Lung (tissue), 12 donors: ENCODE measurements around the gene HMG20B. TPM values are rescaled to one million over a fixed set of nuclear protein-coding genes. Genes with fewer than 3 reads are reported as not detected.

Experiments
- ATAC-seq: fragments of 200-7000 bp; cut with Tn5 transposase; one replicate; pipeline ENCODE4 v1.9.1; 2020; ENCODE audit warnings: moderate number of reproducible peaks; ENCODE audit not compliant: insufficient read depth, low FRiP score
- DNase-seq, 3 donors: peaks; one replicate each; pipeline ENCODE4 v3.0.0-alpha.2; 2013 to 2017
- H3K27ac ChIP-seq, 2 donors: one replicate each; pipeline ENCODE4 v1.5.1; 2013; ENCODE audit warnings: mild to moderate bottlenecking in 2 of 2, moderate library complexity in 2 of 2, control low read depth in 1 of 2, inconsistent platforms in 1 of 2, low read depth in 1 of 2, low read length in 1 of 2
- H3K27me3 ChIP-seq, 3 donors: one replicate each; pipeline ENCODE4 v1.5.1; 2013; ENCODE audit warnings: low read length in 2 of 3; ENCODE audit not compliant: control insufficient read depth in 3 of 3, insufficient read depth in 3 of 3
- H3K36me3 ChIP-seq, 4 donors: one replicate each; pipeline ENCODE4 v1.5.1; 2013; ENCODE audit warnings: low read length in 4 of 4, mild to moderate bottlenecking in 1 of 4, moderate library complexity in 1 of 4; ENCODE audit not compliant: control insufficient read depth in 4 of 4, insufficient read depth in 4 of 4
- H3K4me1 ChIP-seq, 5 donors: one replicate each; pipeline ENCODE4 v1.5.1; 2013; ENCODE audit warnings: low read length in 5 of 5, mild to moderate bottlenecking in 2 of 5, moderate library complexity in 1 of 5; ENCODE audit not compliant: control insufficient read depth in 5 of 5, insufficient read depth in 5 of 5
- H3K4me3 ChIP-seq: one replicate; pipeline ENCODE4 v1.5.1; 2013; ENCODE audit warnings: mild to moderate bottlenecking, control low read depth, moderate library complexity
- H3K9ac ChIP-seq, 2 donors: one replicate each; pipeline ENCODE4 v1.5.1; 2013; ENCODE audit warnings: low read length in 2 of 2, control low read depth in 1 of 2; ENCODE audit not compliant: insufficient read depth in 1 of 2
- H3K9me3 ChIP-seq, 4 donors: one replicate each; pipeline ENCODE4 v1.5.1; 2013; ENCODE audit warnings: low read length in 3 of 4, mild to moderate bottlenecking in 1 of 4, moderate library complexity in 1 of 4; ENCODE audit not compliant: control insufficient read depth in 4 of 4, insufficient read depth in 3 of 4
- CTCF ChIP-seq: IDR thresholded peaks from 2 replicates; pipeline ENCODE4 v1.5.1; 2012; ENCODE audit warnings: mild to moderate bottlenecking; ENCODE audit errors: control extremely low read depth, extremely low read depth
- WGBS, 2 donors: extraction: QIAGEN DNeasy Blood & Tissue Kit; methylation state at CpG; one replicate each; pipeline ENCODE4 v1.1.7; 2013; 5-methylcytosine and 5-hydroxymethylcytosine counted together
- polyA plus RNA-seq, 2 donors: library from polyadenylated mRNA; stranded (reverse); fragments of 200-250 nt; gene quantifications; one replicate each; pipeline ENCODE4 v1.2.1, GENCODE V29; 2013
- total RNA-seq, 2 donors: library from RNA; depleted of rRNA in 1 of 2; stranded (reverse); fragments of >200 nt in 1 of 2; gene quantifications; one replicate each; pipeline ENCODE4 v1.2.1, GENCODE V29; 2014 to 2021
- donor health status: control.
- donor health status: control.
- donor health status: Bipolar disorder and iron deficiency.
- donor health status: healthy.
- donor health status: DM: yes; HTN: yes; CAD: no.

HMG20B gene
- total and polyA plus RNA-seq, 4 donors, result 51.1 to 93.4 (median 75.8) TPM

GRCh38 chr19:3614858-3615505, 42.2 kb downstream of the HMG20B start:
- peaks cover 4 to 61% (median 15%) of the 10 kb centered on the region in 4 donors for H3K36me3 ChIP-seq
- H3K27ac ChIP-seq, result no peak overlapping the region
- H3K9ac ChIP-seq, result no peak overlapping the region
- no peak for TF ChIP-seq CTCF
- H3K4me1 ChIP-seq, result peaks cover 0 to 26% (median 9%) of the 10 kb centered on the region in 5 donors
- no peaks in the 10 kb centered on the region for H3K27me3 ChIP-seq
- H3K4me3 ChIP-seq, result no peak overlapping the region
- 92% methylated on average over 14 to 18 of the region's 18 CpGs for WGBS, 2 donors
- ATAC-seq (no peak), DNase-seq (no peak)
- peaks cover 0 to 3% (median 0%) of the 10 kb centered on the region in 4 donors for H3K9me3 ChIP-seq

GRCh38 chr19:3615524-3616135, 42.9 kb downstream of the HMG20B start:
- no peak overlapping the region for H3K4me3 ChIP-seq
- WGBS, 2 donors, result 94 to 95% methylated on average over 25 to 26 of the region's 26 CpGs
- no peak overlapping the region for H3K27ac ChIP-seq
- TF ChIP-seq CTCF, result no peak
- no peak for ATAC-seq
- H3K27me3 ChIP-seq, result no peaks in the 10 kb centered on the region
- no peak for DNase-seq
- no peak overlapping the region for H3K9ac ChIP-seq
- H3K36me3 ChIP-seq, result peaks cover 4 to 64% (median 16%) of the 10 kb centered on the region in 4 donors
- peaks cover 0 to 20% (median 9%) of the 10 kb centered on the region in 5 donors for H3K4me1 ChIP-seq
- H3K9me3 ChIP-seq, result peaks cover 0 to 3% (median 0%) of the 10 kb centered on the region in 4 donors

DNA sequence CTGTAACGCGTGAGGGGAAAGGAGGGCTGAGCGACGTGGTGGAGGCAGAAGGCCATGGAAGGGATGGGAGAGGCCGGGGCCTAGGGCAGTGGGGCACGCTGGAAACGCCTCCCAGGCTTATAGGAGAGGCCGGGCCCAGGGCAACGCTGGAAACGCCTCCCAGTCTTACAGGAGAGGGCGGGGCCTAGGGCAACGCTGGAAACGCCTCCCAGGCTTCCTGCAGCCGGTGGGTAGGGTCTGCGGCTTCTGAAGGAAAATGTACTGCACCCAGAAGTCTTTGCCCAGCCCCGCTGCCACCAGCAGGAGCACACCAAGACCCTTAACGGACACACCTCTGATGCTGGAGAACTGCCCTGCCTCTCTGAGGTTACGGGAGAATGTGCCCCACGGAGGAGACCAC, 44.7 kb downstream of the HMG20B start:
- DNase-seq, result no peak
- 27 to 56% methylated on average over 19 of the region's 19 CpGs for WGBS, 2 donors
- Histone ChIP-seq H3K27ac (no peak overlapping the region), H3K27me3 (no peaks in the 10 kb centered on the region), H3K9ac (no peak overlapping the region), H3K36me3 (peaks cover 0 to 59% (median 9%) of the 10 kb centered on the region in 4 donors), H3K4me1 (peaks cover 0 to 20% (median 9%) of the 10 kb centered on the region in 5 donors), H3K4me3 (no peak overlapping the region), H3K9me3 (no peaks in the 10 kb centered on the region)
- no peak for TF ChIP-seq CTCF
- no peak for ATAC-seq
